Ascending aorta (tissue), 2 donors: ENCODE results near the gene SHISAL1. TPM values are rescaled to one million over a fixed set of nuclear protein-coding genes. Genes with fewer than 3 reads are reported as not detected.

Source experiments
- DNase-seq, 2 donors: peaks; one replicate each; pipeline ENCODE4 v3.0.0-alpha.2; 2019; ENCODE audit warnings: low spot score in 2 of 2
- H3K27ac ChIP-seq, 2 donors: fragments of 200-600 bp; sonication (generic); one replicate each; pipeline ENCODE4 v1.5.1; 2016 to 2017; ENCODE audit warnings: mild to moderate bottlenecking in 1 of 2
- H3K27me3 ChIP-seq: fragments of 200-600 bp; sonication (generic); one replicate; pipeline ENCODE4 v1.5.1; 2017
- H3K36me3 ChIP-seq, 2 donors: fragments of 200-600 bp; sonication (generic); one replicate each; pipeline ENCODE4 v1.5.1; 2016
- H3K4me1 ChIP-seq, 2 donors: fragments of 200-600 bp; sonication (generic); one replicate each; pipeline ENCODE4 v1.5.1; 2016 to 2017; ENCODE audit warnings: mild to moderate bottlenecking in 1 of 2
- H3K4me3 ChIP-seq, 2 donors: fragments of 200-600 bp; sonication (generic); one replicate each; pipeline ENCODE4 v1.5.1; 2016 to 2017; ENCODE audit warnings: mild to moderate bottlenecking in 1 of 2
- H3K9me3 ChIP-seq, 2 donors: fragments of 200-600 bp; sonication (generic); one replicate each; pipeline ENCODE4 v1.5.1; 2016
- intact Hi-C: fragments of 100-400 bp; cut with DNase I; formaldehyde crosslinking; loops from one replicate; pipeline ENCODE4 v1.15.1; 2023
- total RNA-seq: library from RNA; depleted of rRNA; stranded (reverse); fragments of >200 nt; gene quantifications from one replicate; pipeline ENCODE4 v1.1.0, GENCODE V29; 2016
- TF ChIP-seq, protein P1 (sequence below), 3 experiments: fragments of 200-600 bp in 2 of 3; fragments of 450-650 bp in 1 of 3; sonication (generic) in 2 of 3; IDR thresholded peaks; one replicate each; pipeline ENCODE4 v1.5.1; 2016 to 2019; ENCODE audit warnings: antibody characterized with exemption in 3 of 3, mild to moderate bottlenecking in 1 of 3, moderate library complexity in 1 of 3

The SHISAL1 gene
- total RNA-seq, 1 donor from 2014 or later: 1.6 TPM

DNA sequence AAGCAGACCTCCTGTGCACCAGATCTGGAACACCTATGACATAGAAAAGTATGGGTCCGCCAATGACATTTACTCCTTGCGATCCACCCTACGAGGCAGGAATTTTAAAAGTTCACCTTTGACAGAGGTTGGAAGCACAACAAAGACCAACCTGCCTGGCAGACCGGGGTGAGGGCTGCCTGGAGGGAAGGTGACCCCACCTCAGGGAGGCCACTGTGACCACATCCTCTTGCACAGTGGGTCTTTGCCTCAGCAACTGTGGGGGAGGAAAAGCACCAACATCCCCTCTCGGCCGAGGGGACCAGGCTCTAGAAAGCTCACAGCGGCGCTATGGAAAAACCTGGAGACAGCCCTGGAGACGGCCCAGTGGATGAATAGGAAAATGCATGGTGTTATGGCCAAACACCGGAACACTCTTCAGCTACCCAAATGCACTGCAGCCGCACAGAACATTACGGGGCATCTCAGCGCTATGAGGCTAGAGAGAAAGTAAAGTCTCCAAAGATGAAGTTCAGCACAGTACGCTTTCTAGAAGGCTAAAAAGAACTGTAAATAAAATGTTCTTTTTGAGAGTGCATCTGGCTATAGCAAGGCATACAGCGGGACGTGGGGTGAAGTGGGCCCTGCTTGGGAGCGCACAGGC lies 1.8 kb upstream of the SHISAL1 start:
- H3K27ac ChIP-seq: no peak overlapping the region
- no peaks in the 10 kb centered on the region for H3K36me3 ChIP-seq
- H3K27me3 ChIP-seq: no peaks in the 10 kb centered on the region
- no peak overlapping the region for H3K4me3 ChIP-seq
- TF ChIP-seq, protein P1, sequence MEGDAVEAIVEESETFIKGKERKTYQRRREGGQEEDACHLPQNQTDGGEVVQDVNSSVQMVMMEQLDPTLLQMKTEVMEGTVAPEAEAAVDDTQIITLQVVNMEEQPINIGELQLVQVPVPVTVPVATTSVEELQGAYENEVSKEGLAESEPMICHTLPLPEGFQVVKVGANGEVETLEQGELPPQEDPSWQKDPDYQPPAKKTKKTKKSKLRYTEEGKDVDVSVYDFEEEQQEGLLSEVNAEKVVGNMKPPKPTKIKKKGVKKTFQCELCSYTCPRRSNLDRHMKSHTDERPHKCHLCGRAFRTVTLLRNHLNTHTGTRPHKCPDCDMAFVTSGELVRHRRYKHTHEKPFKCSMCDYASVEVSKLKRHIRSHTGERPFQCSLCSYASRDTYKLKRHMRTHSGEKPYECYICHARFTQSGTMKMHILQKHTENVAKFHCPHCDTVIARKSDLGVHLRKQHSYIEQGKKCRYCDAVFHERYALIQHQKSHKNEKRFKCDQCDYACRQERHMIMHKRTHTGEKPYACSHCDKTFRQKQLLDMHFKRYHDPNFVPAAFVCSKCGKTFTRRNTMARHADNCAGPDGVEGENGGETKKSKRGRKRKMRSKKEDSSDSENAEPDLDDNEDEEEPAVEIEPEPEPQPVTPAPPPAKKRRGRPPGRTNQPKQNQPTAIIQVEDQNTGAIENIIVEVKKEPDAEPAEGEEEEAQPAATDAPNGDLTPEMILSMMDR (IDR thresholded peaks at IDR 0.05): no peak
- H3K9me3 ChIP-seq: no peaks in the 10 kb centered on the region
- H3K4me1 ChIP-seq: no peaks in the 10 kb centered on the region
- intact Hi-C loops: no loop called here
- DNase-seq: no peak

DNA sequence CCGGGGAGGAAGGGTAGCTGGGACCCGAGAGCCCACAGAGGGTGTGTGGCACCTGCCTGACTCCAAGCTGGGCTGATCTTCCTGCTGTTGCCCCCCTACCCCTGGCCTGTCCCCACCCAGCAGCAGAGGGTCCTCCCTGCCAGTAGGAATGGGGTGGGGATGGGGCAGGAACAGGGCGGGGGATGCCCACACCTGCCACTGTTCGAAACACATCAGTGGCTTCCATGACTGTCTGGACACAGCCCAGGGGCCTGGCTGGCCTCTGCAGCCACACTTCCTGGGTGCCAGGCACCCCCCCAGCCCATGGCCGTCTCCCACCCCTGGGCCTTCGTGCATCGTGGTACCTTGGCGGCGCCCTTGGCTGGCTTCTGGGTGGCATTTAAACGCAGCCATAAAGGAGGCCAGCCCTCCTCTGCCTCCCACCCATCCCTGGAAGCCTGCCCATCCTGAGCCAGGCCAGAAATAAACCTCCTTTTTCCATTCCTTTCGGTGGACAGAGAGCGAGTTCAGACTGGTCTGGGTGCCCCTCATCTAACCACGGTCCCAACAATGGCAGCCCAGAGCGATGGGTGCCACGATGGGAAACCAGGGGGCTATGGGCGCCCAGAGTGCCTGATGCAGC lies 745 bp upstream of the SHISAL1 start:
- intact Hi-C loops: no loop called here
- Histone ChIP-seq H3K27me3 (no peaks in the 10 kb centered on the region), H3K36me3 (no peaks in the 10 kb centered on the region), H3K4me3 (no peak overlapping the region), H3K27ac (no peak overlapping the region), H3K9me3 (no peaks in the 10 kb centered on the region), H3K4me1 (no peaks in the 10 kb centered on the region)
- no peak for DNase-seq
- TF ChIP-seq, protein P1 (IDR thresholded peaks at IDR 0.05): no peak

DNA sequence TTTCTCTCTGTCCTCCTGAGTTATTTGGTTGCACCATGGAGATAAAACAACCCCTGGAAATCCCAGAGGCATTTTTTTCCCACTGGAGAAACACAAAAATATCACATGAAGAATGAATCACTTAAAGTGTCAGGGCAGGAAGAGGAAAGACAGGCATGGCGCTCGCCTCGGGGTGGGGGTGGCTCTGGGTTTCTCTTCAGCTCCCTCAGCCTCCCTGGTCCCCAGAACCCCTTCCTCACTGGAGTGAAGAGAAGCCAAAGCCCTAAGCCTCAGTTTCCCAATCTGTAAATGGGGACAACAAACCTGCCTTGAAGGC lies 938 bp downstream of the SHISAL1 start:
- H3K9me3 ChIP-seq: no peaks in the 10 kb centered on the region
- intact Hi-C loops: no loop called here
- H3K36me3 ChIP-seq: no peaks in the 10 kb centered on the region
- no peak for DNase-seq
- TF ChIP-seq, protein P1 (IDR thresholded peaks at IDR 0.05): no peak
- H3K4me3 ChIP-seq: no peak overlapping the region
- no peak overlapping the region for H3K27ac ChIP-seq
- peaks cover 3 to 4% of the 10 kb centered on the region in 2 donors for H3K4me1 ChIP-seq
- H3K27me3 ChIP-seq: no peaks in the 10 kb centered on the region

DNA sequence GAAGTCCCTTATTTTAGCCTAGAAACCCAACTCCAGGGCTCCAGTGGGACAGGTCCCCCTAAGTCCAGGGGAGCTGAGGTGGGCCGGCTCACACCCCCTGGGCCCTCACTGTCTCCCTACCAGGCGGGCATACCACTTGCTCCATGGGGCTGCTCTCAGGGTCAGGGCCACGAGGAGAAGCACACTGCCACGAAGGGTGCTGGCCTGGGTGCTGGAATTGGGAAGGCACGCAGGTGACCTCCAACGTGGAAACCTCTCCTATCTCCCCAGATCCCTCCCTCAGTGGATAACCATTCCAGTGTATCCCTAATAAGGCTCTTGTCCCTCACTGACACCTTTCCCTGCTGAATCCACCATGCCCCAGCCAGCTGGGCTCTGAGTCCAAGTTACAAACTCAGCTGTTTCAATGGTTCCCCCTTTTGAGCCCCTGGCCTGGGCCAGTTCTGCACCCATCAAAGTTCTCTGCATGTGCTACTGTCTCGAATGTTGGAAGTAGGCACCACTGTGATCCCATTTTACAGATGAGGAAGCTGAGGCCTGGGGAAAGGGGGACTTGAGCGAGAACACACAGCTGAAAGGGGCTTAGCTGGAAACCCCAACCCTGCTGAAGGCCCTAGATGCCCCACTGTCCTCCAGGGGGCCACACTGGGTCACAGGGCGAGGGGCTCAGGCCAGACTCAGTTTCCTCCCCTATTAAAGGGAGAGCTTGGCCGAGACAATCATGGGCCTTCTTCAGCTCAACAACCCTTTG lies 1.5 kb downstream of the SHISAL1 start:
- TF ChIP-seq, protein P1 (IDR thresholded peaks at IDR 0.05): no peak
- DNase-seq: no peak
- peaks cover 3 to 4% of the 10 kb centered on the region in 2 donors for H3K4me1 ChIP-seq
- intact Hi-C loops: no loop called here
- no peaks in the 10 kb centered on the region for H3K36me3 ChIP-seq
- no peaks in the 10 kb centered on the region for H3K9me3 ChIP-seq
- H3K27ac ChIP-seq: no peak overlapping the region
- no peaks in the 10 kb centered on the region for H3K27me3 ChIP-seq
- H3K4me3 ChIP-seq: no peak overlapping the region

DNA sequence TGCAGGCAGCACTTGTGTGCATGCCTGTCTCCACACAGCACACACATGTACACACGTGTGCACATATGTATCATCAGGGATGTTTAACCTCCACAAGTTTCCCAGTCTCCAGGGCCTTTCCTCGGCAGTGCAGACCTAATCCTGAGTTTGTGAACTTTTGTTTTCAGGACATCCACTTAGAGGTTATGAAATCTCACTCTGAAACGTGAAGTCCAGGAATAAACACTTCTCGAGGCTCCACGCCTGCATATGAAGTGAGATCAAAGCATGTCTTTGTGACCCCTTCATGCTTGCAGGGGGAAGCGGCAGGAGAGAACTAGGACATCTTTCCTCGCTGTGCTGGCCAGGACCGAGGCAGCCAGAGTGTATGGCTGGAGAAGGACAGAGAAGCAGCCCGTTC lies 3.1 kb downstream of the SHISAL1 start:
- Histone ChIP-seq H3K36me3 (no peaks in the 10 kb centered on the region), H3K27me3 (no peaks in the 10 kb centered on the region)

More for the DNA sequence above, 3.1 kb downstream of the SHISAL1 start:
- intact Hi-C loops: no loop called here
- H3K27ac ChIP-seq: no peak overlapping the region
- TF ChIP-seq, protein P1 (IDR thresholded peaks at IDR 0.05): no peak
- H3K4me3 ChIP-seq: no peak overlapping the region
- DNase-seq: no peak
- H3K9me3 ChIP-seq: no peaks in the 10 kb centered on the region
- peaks cover 3 to 4% of the 10 kb centered on the region in 2 donors for H3K4me1 ChIP-seq
